ENCODE measurements around the gene CABLES2.

- TF ChIP-seq, protein P1, sequence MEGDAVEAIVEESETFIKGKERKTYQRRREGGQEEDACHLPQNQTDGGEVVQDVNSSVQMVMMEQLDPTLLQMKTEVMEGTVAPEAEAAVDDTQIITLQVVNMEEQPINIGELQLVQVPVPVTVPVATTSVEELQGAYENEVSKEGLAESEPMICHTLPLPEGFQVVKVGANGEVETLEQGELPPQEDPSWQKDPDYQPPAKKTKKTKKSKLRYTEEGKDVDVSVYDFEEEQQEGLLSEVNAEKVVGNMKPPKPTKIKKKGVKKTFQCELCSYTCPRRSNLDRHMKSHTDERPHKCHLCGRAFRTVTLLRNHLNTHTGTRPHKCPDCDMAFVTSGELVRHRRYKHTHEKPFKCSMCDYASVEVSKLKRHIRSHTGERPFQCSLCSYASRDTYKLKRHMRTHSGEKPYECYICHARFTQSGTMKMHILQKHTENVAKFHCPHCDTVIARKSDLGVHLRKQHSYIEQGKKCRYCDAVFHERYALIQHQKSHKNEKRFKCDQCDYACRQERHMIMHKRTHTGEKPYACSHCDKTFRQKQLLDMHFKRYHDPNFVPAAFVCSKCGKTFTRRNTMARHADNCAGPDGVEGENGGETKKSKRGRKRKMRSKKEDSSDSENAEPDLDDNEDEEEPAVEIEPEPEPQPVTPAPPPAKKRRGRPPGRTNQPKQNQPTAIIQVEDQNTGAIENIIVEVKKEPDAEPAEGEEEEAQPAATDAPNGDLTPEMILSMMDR (conservative IDR thresholded peaks at IDR 0.05; ENCODE audit: low read length): no peak
- TF ChIP-seq EZH2phosphoT487 (IDR thresholded peaks at IDR 0.05; ENCODE audit: borderline replicate concordance): no peak
Measured at GRCh38 chr20:62357187-62357667, 49.9 kb downstream of the CABLES2 start.
